G401.6 (cell line): Measurements from ENCODE around the gene RPS21.
"Not testable (repeated sequence)": the region's sequence is repeated elsewhere in the genome, so short reads cannot be mapped to it uniquely, and the experiment has no call there.

Experiments used
- FAIRE-seq: peaks from 2 replicates; lab custom pipeline; 2012; peaks lifted over from hg19 to GRCh38; lab: Jason Lieb, UNC

The RPS21 gene

DNA sequence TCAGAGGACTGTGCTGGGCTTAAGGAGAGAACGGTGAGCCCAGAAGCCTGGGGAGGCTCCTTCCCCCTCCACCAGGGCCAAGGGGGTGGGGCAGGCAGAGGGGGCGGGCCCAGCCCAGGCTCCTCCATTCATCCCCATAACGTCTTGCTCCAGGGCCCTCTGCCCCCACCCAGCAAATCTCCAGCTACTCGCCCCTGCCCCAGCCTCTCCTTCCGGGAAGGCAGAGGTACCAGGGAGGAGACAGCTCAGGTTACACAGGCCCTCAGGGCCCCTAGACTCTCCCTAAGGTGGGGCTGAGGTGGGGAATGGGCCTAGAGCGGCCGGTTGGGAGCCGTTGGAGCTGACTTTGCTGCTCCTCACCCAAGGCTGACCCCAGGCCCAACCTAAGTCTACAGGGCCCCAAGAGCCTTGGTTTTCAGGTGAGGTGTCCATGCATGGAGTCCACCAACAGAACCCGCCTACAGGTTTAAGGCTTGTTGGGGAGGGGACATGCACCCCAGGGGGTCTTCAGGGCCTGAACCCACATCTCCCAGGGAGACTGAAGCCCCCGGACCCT lies 21.0 kb upstream of the RPS21 start:
- FAIRE-seq = peak; percentile 84

GRCh38 chr20:62366370-62367135 lies 20.4 kb upstream of the RPS21 start:
- peak; percentile 21 for FAIRE-seq

- no peak for FAIRE-seq
Observed at GRCh38 chr20:62367136-62367632, 19.7 kb upstream of the RPS21 start, which contains the start of gene LAMA5. Gene LAMA5, minus strand, starts transcription at chr20:62367312. Its CDS starts 67 bp downstream, at chr20:62367245.

GRCh38 chr20:62367633-62368391 lies 19.1 kb upstream of the RPS21 start:
- no peak for FAIRE-seq

- no peak for FAIRE-seq
Observed at GRCh38 chr20:62368392-62368975, 18.4 kb upstream of the RPS21 start.

GRCh38 chr20:62368976-62369814 lies 17.7 kb upstream of the RPS21 start:
- FAIRE-seq = no peak

GRCh38 chr20:62369815-62370114 lies 17.1 kb upstream of the RPS21 start:
- FAIRE-seq = no peak

DNA sequence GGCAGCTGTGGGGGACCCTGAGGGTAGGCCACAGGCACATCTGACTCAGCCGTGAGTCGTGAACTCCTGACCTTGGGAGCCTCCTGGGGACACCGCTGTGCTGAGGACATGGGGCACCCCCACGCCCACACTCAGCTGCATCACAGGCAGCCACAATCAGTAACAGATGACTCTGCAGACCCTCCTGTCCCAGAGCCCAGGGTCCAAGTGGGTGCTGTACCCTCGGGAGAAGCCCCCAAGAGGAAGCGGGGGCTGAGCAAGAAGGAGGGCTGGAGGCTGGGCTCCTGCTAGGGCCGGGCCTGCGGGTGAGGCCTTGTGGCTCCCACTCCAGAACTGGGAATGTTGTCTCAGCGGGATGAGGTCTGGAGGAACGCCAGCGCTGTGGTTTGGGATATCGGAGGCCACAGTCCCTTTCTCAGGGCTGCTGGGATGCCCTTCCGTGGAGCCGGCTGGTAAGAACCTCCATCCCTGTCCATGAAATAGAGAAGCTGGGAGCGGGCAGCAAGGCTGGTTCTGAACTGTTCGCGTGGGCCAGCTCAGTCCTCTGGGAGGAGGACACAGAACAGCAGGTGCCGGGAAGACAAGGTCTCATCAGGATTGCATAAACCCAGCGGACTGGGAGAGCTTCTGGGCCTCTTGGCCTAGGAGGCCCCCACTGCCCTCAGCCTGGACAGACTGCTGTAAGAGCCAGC lies 16.6 kb upstream of the RPS21 start:
- no peak for FAIRE-seq

DNA sequence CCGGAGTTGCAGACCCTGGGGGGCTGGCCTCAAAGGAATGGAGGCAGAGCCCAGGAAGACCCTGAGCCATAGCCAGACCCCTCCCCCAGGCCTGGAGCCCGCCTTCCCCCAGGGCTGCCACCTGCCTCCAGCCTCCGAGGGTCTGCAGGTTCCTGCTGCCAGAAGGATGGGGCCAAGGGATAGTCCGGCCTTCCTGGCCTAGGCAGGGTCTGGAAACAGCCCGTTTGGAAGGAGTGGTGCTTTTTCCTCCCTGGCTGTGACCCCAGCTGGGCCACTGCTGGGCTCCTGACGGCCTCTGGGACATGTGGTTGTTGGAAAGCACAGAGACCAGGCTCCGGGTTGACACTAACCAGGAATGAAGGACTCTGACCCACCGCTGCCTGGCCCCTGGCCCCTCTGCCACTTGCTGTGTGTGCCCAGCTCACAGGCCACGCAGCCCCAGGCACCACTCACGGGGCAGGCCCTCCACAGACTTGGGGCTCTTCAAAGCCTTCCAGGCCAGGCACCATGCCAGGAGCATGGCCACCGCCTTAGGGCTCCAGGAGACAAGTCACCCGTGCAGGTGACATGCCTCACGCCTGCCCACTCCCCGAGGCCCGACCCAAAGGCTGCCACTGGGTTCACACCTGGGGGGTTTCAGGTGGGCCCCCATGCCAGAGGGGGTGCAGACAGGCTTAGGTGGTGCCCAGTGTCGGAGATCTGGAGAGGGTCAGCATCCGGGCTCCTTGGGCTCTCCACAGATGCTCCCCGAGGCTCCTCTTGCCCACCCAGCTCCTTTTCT lies 15.9 kb upstream of the RPS21 start:
- FAIRE-seq = no peak

GRCh38 chr20:62371588-62372041 lies 15.3 kb upstream of the RPS21 start:
- FAIRE-seq = no peak

DNA sequence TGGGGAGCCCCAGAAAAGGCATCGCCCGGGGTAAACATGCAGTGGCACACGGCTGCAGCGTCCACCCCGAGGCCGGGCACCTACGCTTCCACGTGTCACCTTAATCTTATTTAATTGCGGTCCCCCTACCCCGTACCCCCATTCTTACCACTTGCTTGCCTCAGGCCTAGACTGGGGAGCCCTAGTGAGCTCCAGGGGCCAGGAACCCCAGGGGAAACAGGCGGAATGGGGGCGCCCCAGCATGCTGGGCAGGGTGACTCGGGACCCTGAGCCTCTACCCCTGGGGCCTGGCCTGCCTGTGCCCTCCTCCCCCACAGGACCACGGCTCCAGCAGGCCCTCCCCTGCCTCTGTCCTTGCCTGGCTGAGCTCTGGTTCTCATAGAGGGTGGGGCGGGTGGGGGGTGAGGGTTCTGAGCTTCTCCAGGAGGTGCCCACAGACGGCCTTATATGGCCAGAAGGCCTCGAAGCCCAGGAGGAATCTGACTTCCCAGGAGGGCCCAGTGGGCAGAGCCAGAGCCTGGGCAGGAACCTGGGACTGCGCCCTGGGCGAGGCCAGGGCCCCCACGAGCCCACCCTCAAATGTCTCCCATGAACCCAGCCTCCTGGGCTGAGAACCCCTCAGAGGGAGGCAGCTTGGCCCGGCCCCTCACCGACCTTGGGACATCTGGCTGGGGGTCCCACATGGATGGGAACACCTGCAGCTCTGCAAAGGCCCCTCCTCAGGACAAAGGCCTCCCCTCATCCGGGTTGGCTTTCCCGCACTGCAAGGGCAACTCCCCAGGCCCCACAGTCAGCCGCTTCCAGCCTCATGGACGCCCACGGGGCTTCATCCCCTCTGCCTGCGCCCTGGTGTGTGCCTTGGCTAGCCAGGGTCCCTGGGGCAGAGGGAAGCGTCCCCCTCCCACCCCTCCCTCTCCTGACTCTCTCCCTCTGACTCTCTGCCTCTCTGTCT lies 14.6 kb upstream of the RPS21 start:
- no peak for FAIRE-seq

GRCh38 chr20:62373631-62374179 lies 13.2 kb upstream of the RPS21 start:
- not testable (repeated sequence) for FAIRE-seq

GRCh38 chr20:62374331-62375152 lies 12.4 kb upstream of the RPS21 start:
- FAIRE-seq = no peak

- FAIRE-seq = no peak
Observed at GRCh38 chr20:62376112-62377063, 10.5 kb upstream of the RPS21 start.

- FAIRE-seq = no peak
Observed at GRCh38 chr20:62377064-62377461, 9.8 kb upstream of the RPS21 start.

- no peak for FAIRE-seq
Observed at GRCh38 chr20:62377615-62378178, 9.2 kb upstream of the RPS21 start.
